Measurements from ENCODE around the gene TBC1D22A.

GRCh38 chr22:47048123-47049077 is 285.9 kb downstream of the TBC1D22A start:
- TF ChIP-seq CTCF (IDR thresholded peaks at IDR 0.05; ENCODE audit: extremely low read depth in 1 of 2, insufficient read depth in 1 of 2, low read depth in 1 of 2, low read length in 2 of 2) = no peak
- no peak for TF ChIP-seq POLR2AphosphoS5 (IDR thresholded peaks at IDR 0.05; ENCODE audit: insufficient read depth, low read depth, low read length)
- TF ChIP-seq EZH2 (IDR thresholded peaks at IDR 0.05; ENCODE audit: borderline replicate concordance, low read depth, low read length, severe bottlenecking) = no peak
